ENCODE data around the gene ABCG4. TPM values are rescaled to one million over a fixed set of nuclear protein-coding genes. Genes with fewer than 3 reads are reported as not detected.

The ABCG4 gene
- total RNA-seq, 1 donor, result 0.86 TPM

- TF ChIP-seq CTCF (IDR thresholded peaks at IDR 0.05; ENCODE audit: insufficient read depth, low read depth, low read length), result no peak
- no peak for DNase-seq (ENCODE audit: low read depth)
- no peak overlapping the region for H3K4me3 ChIP-seq (ENCODE audit: low read depth, low read length)
Measured at GRCh38 chr11:119116235-119116594, 32.6 kb upstream of the ABCG4 start.

- no peak for TF ChIP-seq CTCF (IDR thresholded peaks at IDR 0.05; ENCODE audit: insufficient read depth, low read depth, low read length)
- DNase-seq (ENCODE audit: low read depth), result no peak
- no peak overlapping the region for H3K4me3 ChIP-seq (ENCODE audit: low read depth, low read length)
Measured at GRCh38 chr11:119116601-119117000, 32.3 kb upstream of the ABCG4 start.

- H3K4me3 ChIP-seq (ENCODE audit: low read depth, low read length), result no peak overlapping the region
- no peak for TF ChIP-seq CTCF (IDR thresholded peaks at IDR 0.05; ENCODE audit: insufficient read depth, low read depth, low read length)
- no peak for DNase-seq (ENCODE audit: low read depth)
Measured at GRCh38 chr11:119117004-119117706, 31.7 kb upstream of the ABCG4 start.

GRCh38 chr11:119118227-119118626 lies 30.6 kb upstream of the ABCG4 start:
- no peak for TF ChIP-seq CTCF (IDR thresholded peaks at IDR 0.05; ENCODE audit: insufficient read depth, low read depth, low read length)
- no peak for DNase-seq (ENCODE audit: low read depth)
- H3K4me3 ChIP-seq (ENCODE audit: low read depth, low read length), result no peak overlapping the region

- no peak overlapping the region for H3K4me3 ChIP-seq (ENCODE audit: low read depth, low read length)
- no peak for TF ChIP-seq CTCF (IDR thresholded peaks at IDR 0.05; ENCODE audit: insufficient read depth, low read depth, low read length)
- DNase-seq (ENCODE audit: low read depth), result no peak
Measured at GRCh38 chr11:119118946-119119345, 29.9 kb upstream of the ABCG4 start.

GRCh38 chr11:119120639-119121007 lies 28.2 kb upstream of the ABCG4 start:
- DNase-seq (ENCODE audit: low read depth), result peak; percentile 20
- no peak for TF ChIP-seq CTCF (IDR thresholded peaks at IDR 0.05; ENCODE audit: insufficient read depth, low read depth, low read length)
- peak overlapping the region; percentile 64 for H3K4me3 ChIP-seq (ENCODE audit: low read depth, low read length)

Measured in fibroblast of villous mesenchyme (primary cell).